ENCODE measurements around the gene ABCG5.

ABCG5 gene

GRCh38 chr2:43872151-43872550, 33.5 kb upstream of the ABCG5 start:
- no peak for TF ChIP-seq REST (IDR thresholded peaks at IDR 0.05; ENCODE audit: insufficient read depth in 1 of 2, low read depth in 2 of 2, low read length in 2 of 2)
- no peak for TF ChIP-seq FOXP2 (optimal IDR thresholded peaks at IDR 0.05; ENCODE audit: borderline replicate concordance, extremely low read depth, extremely low read length, insufficient read depth)
- TF ChIP-seq TAF1 (IDR thresholded peaks at IDR 0.05; ENCODE audit: borderline replicate concordance, insufficient read depth, low read length) = no peak
- no peak for TF ChIP-seq SIN3A (IDR thresholded peaks at IDR 0.05; ENCODE audit: borderline replicate concordance, insufficient read depth, low read length)
- TF ChIP-seq POLR2AphosphoS5 (IDR thresholded peaks at IDR 0.05; ENCODE audit: low read depth, low read length) = no peak

GRCh38 chr2:43855292-43855691, 16.7 kb upstream of the ABCG5 start:
- no peak for TF ChIP-seq REST (IDR thresholded peaks at IDR 0.05; ENCODE audit: insufficient read depth in 1 of 2, low read depth in 2 of 2, low read length in 2 of 2)
- TF ChIP-seq SIN3A (IDR thresholded peaks at IDR 0.05; ENCODE audit: borderline replicate concordance, insufficient read depth, low read length) = no peak
- no peak for TF ChIP-seq TAF1 (IDR thresholded peaks at IDR 0.05; ENCODE audit: borderline replicate concordance, insufficient read depth, low read length)
- no peak for TF ChIP-seq FOXP2 (optimal IDR thresholded peaks at IDR 0.05; ENCODE audit: borderline replicate concordance, extremely low read depth, extremely low read length, insufficient read depth)
- TF ChIP-seq POLR2AphosphoS5 (IDR thresholded peaks at IDR 0.05; ENCODE audit: low read depth, low read length) = no peak

GRCh38 chr2:43854671-43855070, 16.0 kb upstream of the ABCG5 start:
- TF ChIP-seq REST (IDR thresholded peaks at IDR 0.05; ENCODE audit: insufficient read depth in 1 of 2, low read depth in 2 of 2, low read length in 2 of 2) (no peak), FOXP2 (optimal IDR thresholded peaks at IDR 0.05; ENCODE audit: borderline replicate concordance, extremely low read depth, extremely low read length, insufficient read depth) (no peak), TAF1 (IDR thresholded peaks at IDR 0.05; ENCODE audit: borderline replicate concordance, insufficient read depth, low read length) (no peak), POLR2AphosphoS5 (IDR thresholded peaks at IDR 0.05; ENCODE audit: low read depth, low read length) (no peak), SIN3A (IDR thresholded peaks at IDR 0.05; ENCODE audit: borderline replicate concordance, insufficient read depth, low read length) (no peak)

DNA sequence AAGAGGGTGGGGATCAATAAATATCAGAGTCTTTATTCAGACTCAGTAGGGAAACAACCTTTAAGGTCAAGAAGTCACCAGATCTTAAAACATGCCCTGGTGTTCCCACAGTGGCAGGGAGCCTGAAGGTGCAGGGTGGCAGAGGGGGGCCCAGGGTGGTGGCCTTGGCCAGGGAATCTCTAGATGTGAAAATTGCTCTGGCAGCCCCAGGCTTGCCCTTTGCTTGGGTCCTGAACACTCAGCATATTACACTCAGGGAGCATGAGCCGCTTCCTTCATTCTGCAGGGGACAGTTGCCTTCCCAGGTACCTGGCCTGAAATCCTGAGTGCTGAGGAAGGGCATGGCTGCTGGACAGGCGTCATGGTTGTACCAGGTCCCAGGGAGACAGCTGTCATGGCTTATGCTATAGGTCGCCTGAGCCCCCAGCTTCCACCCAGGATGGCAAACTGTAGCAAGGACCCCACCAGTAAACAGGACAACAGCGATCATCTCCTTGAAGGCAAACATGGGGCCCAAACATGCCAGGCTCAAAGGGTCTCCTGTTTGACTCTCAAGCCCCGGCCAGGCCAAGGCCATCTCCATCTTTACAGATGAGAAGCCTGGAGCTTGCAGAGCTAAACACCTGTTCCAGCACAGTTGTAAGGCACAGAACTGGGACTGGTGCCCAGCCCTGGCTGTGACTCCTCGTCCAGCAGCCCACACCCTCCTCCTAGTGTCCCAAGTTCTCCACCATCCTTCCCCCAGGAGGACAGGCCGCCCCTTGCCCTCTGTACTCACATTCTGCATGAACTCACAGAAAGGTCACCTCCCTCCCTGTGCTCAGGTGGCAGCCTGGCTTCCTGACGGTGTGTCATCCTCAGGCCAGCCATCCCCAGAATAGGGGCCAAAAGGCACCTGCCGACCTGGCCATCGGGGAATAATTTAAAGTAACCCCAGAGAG, 14.8 kb upstream of the ABCG5 start:
- no peak for TF ChIP-seq POLR2AphosphoS5 (IDR thresholded peaks at IDR 0.05; ENCODE audit: low read depth, low read length)
- TF ChIP-seq TAF1 (IDR thresholded peaks at IDR 0.05; ENCODE audit: borderline replicate concordance, insufficient read depth, low read length) = no peak
- no peak for TF ChIP-seq SIN3A (IDR thresholded peaks at IDR 0.05; ENCODE audit: borderline replicate concordance, insufficient read depth, low read length)
- no peak for TF ChIP-seq REST (IDR thresholded peaks at IDR 0.05; ENCODE audit: insufficient read depth in 1 of 2, low read depth in 2 of 2, low read length in 2 of 2)
- no peak for TF ChIP-seq FOXP2 (optimal IDR thresholded peaks at IDR 0.05; ENCODE audit: borderline replicate concordance, extremely low read depth, extremely low read length, insufficient read depth)
